Renal cortex interstitium (tissue), 11 donors: ENCODE data around the gene ADGRD2. TPM values are rescaled to one million over a fixed set of nuclear protein-coding genes. Genes with fewer than 3 reads are reported as not detected.

ENCODE experiments used
- DNase-seq, 11 donors: peaks; one replicate each; pipeline ENCODE4 v3.0.0-alpha.2; 2013; ENCODE audit warnings: low read depth in 9 of 11, low spot score in 4 of 11; ENCODE audit errors: extremely low read depth in 1 of 11
- polyA plus RNA-seq, 3 donors: library from polyadenylated mRNA; unstranded; fragments of 120-200 nt; gene quantifications; one replicate each; pipeline ENCODE4 v1.2.1, GENCODE V29; 2013; ENCODE audit not compliant: insufficient read length in 3 of 3

ADGRD2 gene
- polyA plus RNA-seq, 3 donors: 0.16 to 0.17 TPM; not detected in 1

GRCh38 chr9:124473310-124473709 lies 23.1 kb downstream of the ADGRD2 start:
- DNase-seq: no peak

GRCh38 chr9:124474151-124474550 lies 23.9 kb downstream of the ADGRD2 start:
- DNase-seq: no peak

- no peak for DNase-seq
Observed at GRCh38 chr9:124475158-124475867, 25.1 kb downstream of the ADGRD2 start.

GRCh38 chr9:124475868-124476690 lies 25.8 kb downstream of the ADGRD2 start:
- no peak for DNase-seq

- DNase-seq: no peak
Observed at GRCh38 chr9:124477211-124477647, 27.0 kb downstream of the ADGRD2 start.

GRCh38 chr9:124477648-124478285 lies 27.5 kb downstream of the ADGRD2 start:
- DNase-seq: no peak

GRCh38 chr9:124478354-124478753 lies 28.1 kb downstream of the ADGRD2 start:
- DNase-seq: no peak

GRCh38 chr9:124479371-124479770 lies 29.1 kb downstream of the ADGRD2 start:
- no peak for DNase-seq

GRCh38 chr9:124479947-124480620 lies 29.8 kb downstream of the ADGRD2 start:
- DNase-seq: no peak

- DNase-seq: no peak
Observed at GRCh38 chr9:124480621-124480981, 30.4 kb downstream of the ADGRD2 start.

GRCh38 chr9:124481115-124481514 lies 30.9 kb downstream of the ADGRD2 start:
- no peak for DNase-seq

- no peak for DNase-seq
Observed at GRCh38 chr9:124482431-124483031, 32.3 kb downstream of the ADGRD2 start.

GRCh38 chr9:124483481-124483880 lies 33.2 kb downstream of the ADGRD2 start:
- no peak for DNase-seq

- DNase-seq: no peak
Observed at GRCh38 chr9:124485201-124485600, 35.0 kb downstream of the ADGRD2 start.

- no peak for DNase-seq
Observed at GRCh38 chr9:124485936-124486335, 35.7 kb downstream of the ADGRD2 start.

GRCh38 chr9:124486778-124487259 lies 36.6 kb downstream of the ADGRD2 start:
- no peak for DNase-seq

GRCh38 chr9:124487260-124488182 lies 37.3 kb downstream of the ADGRD2 start:
- DNase-seq: no peak

- no peak for DNase-seq
Observed at GRCh38 chr9:124488641-124489210, 38.5 kb downstream of the ADGRD2 start.
